Activated CD8-positive, alpha-beta T cell treated with anti-CD3 and anti-CD28 coated beads for 36 hours (primary cell): ENCODE results near the gene ACTMAP. TPM values are rescaled to one million over a fixed set of nuclear protein-coding genes. Genes with fewer than 3 reads are reported as not detected.
A peak's percentile ranks its signal among the peaks of the same experiment; 100 is the strongest.

ENCODE experiments used
- ATAC-seq: fragments of 200-7000 bp; cut with Tn5 transposase; one replicate; pipeline ENCODE4 v1.10.0; 2021; ENCODE audit warnings: mild to moderate bottlenecking, moderate library complexity
- CTCF ChIA-PET: fragments of 350-600 bp; sonication (Branson Sonifier 250); formaldehyde crosslinking; loops from one replicate; lab custom pipeline; 2021; ENCODE audit warnings: antibody characterized with exemption; lab: Charles Lee
- POLR2A ChIA-PET: fragments of 350-600 bp; sonication (Branson Sonifier 250); formaldehyde crosslinking; loops from one replicate; lab custom pipeline; 2021; ENCODE audit warnings: antibody characterized with exemption; lab: Charles Lee
- DNase-seq: peaks from one replicate; pipeline ENCODE4 v3.0.0-alpha.2; 2020
- H3K27ac Mint-ChIP-seq: one replicate; pipeline ENCODE4 v1.8.0; 2021; ENCODE audit warnings: mild to moderate bottlenecking, mixed read lengths
- H3K27me3 Mint-ChIP-seq: one replicate; pipeline ENCODE4 v1.8.0; 2021; ENCODE audit warnings: mixed read lengths
- H3K36me3 Mint-ChIP-seq: one replicate; pipeline ENCODE4 v1.8.0; 2021; ENCODE audit warnings: low read depth, mixed read lengths
- H3K4me1 Mint-ChIP-seq: one replicate; pipeline ENCODE4 v1.8.0; 2021; ENCODE audit warnings: low read depth, mixed read lengths
- H3K4me3 Mint-ChIP-seq: one replicate; pipeline ENCODE4 v1.8.0; 2021; ENCODE audit warnings: mild to moderate bottlenecking, moderate library complexity, mixed read lengths
- H3K9me3 Mint-ChIP-seq: one replicate; pipeline ENCODE4 v1.8.0; 2021; ENCODE audit warnings: mixed read lengths
- CTCF ChIP-seq: fragments of 200-600 bp; IDR thresholded peaks from one replicate; pipeline ENCODE4 v1.8.0; 2022; ENCODE audit warnings: antibody characterized with exemption, mild to moderate bottlenecking
- intact Hi-C: fragments of 100-400 bp; cut with micrococcal nuclease; formaldehyde crosslinking; loops from one replicate; pipeline ENCODE4 v1.10.0; 2022
- total RNA-seq, 2 experiments: library from RNA; stranded (reverse); gene quantifications; one replicate each; pipeline ENCODE4 v1.2.3, GENCODE V29; 2021

ACTMAP gene
- total RNA-seq, 2 experiments from 2014 or later = 12.8 to 14.2 TPM

- Mint-ChIP-seq H3K36me3 (peaks cover 37% of the 10 kb centered on the region), H3K9me3 (no peaks in the 10 kb centered on the region), H3K4me1 (peaks cover 49% of the 10 kb centered on the region), H3K27me3 (no peaks in the 10 kb centered on the region), H3K27ac (peak overlapping the region; percentile 97), H3K4me3 (peak overlapping the region; percentile 95)
- ChIA-PET CTCF (interaction anchor here (0.7 to 2.3 kb wide), 7 partner anchors 9 to 135 kb away, joined by 3 to 15 read pairs (median 5); partner anchors contain the start of genes COQ8B, ITPKC and RAB4B), POLR2A (interaction anchor here (0.5 to 3.2 kb wide), 8 partner anchors 11 to 135 kb away, joined by 3 to 15 read pairs (median 4); partner anchors contain the start of gene RAB4B)
- intact Hi-C loops = no loop called here
- ATAC-seq (peak; percentile 35), DNase-seq (peak; percentile 82)
- no peak for TF ChIP-seq CTCF
These were observed 47.8 kb upstream of the ACTMAP start for GRCh38 chr19:40797963-40798682.

- no peak for TF ChIP-seq CTCF
- ChIA-PET POLR2A (interaction anchor here (0.6 to 3.2 kb wide), 5 partner anchors 11 to 134 kb away, joined by 3 to 15 read pairs (median 3); partner anchors contain the start of gene RAB4B), CTCF (interaction anchor here (0.9 to 2.8 kb wide), 3 partner anchors 9 to 19 kb away, joined by 5 to 15 read pairs (median 13); partner anchors contain the start of gene RAB4B)
- Mint-ChIP-seq H3K4me3 (peak overlapping the region; percentile 95), H3K27me3 (no peaks in the 10 kb centered on the region), H3K36me3 (peaks cover 34% of the 10 kb centered on the region), H3K27ac (peak overlapping the region; percentile 97), H3K9me3 (no peaks in the 10 kb centered on the region), H3K4me1 (peaks cover 49% of the 10 kb centered on the region)
- no peak for DNase-seq
- intact Hi-C loops = no loop called here
- no peak for ATAC-seq
These were observed 47.1 kb upstream of the ACTMAP start for GRCh38 chr19:40797166-40797962.

GRCh38 chr19:40791996-40792395, 41.7 kb upstream of the ACTMAP start:
- no peak for TF ChIP-seq CTCF
- peaks cover 31% of the 10 kb centered on the region for H3K4me1 Mint-ChIP-seq
- H3K27me3 Mint-ChIP-seq = no peaks in the 10 kb centered on the region
- intact Hi-C loops = loop anchor here (2.0 kb wide), 1 partner anchor 13 kb away; the partner anchor contains the start of gene RAB4B
- no peaks in the 10 kb centered on the region for H3K9me3 Mint-ChIP-seq
- CTCF ChIA-PET = interaction anchor here (1.5 to 2.2 kb wide), 4 partner anchors 13 to 25 kb away, joined by 4 to 7 read pairs (median 4); no protein-coding TSS in a partner anchor
- peak overlapping the region; percentile 85 for H3K27ac Mint-ChIP-seq
- DNase-seq (no peak), ATAC-seq (peak; percentile 8)
- peaks cover 17% of the 10 kb centered on the region for H3K36me3 Mint-ChIP-seq
- no peak overlapping the region for H3K4me3 Mint-ChIP-seq
- POLR2A ChIA-PET = interaction anchor here (1.0 to 2.5 kb wide), 2 partner anchors 14 to 40 kb away, joined by 3 to 15 read pairs; partner anchors contain the start of gene RAB4B

- H3K9me3 Mint-ChIP-seq = no peaks in the 10 kb centered on the region
- ATAC-seq = no peak
- DNase-seq = no peak
- H3K4me3 Mint-ChIP-seq = no peak overlapping the region
- no peaks in the 10 kb centered on the region for H3K27me3 Mint-ChIP-seq
- ChIA-PET CTCF (interaction anchor here (1.6 to 1.7 kb wide), 2 partner anchors 12 to 14 kb away, joined by 4 to 5 read pairs; no protein-coding TSS in a partner anchor), POLR2A (interaction anchor here (2.5 kb wide), 1 partner anchor 14 kb away, joined by 15 read pairs; the partner anchor contains the start of gene RAB4B)
- intact Hi-C loops = no loop called here
- peak overlapping the region; percentile 68 for H3K27ac Mint-ChIP-seq
- H3K36me3 Mint-ChIP-seq = peaks cover 19% of the 10 kb centered on the region
- TF ChIP-seq CTCF = no peak
- H3K4me1 Mint-ChIP-seq = peaks cover 28% of the 10 kb centered on the region
These were observed 41.1 kb upstream of the ACTMAP start for GRCh38 chr19:40791349-40791748.
